NCI-H748 (cell line): ENCODE results near the gene ARHGAP10.

Experiments
- DNase-seq: peaks from one replicate; lab custom pipeline; 2025; ENCODE audit not compliant: unreplicated experiment; lab: John Stamatoyannopoulos, UW

Gene ARHGAP10

GRCh38 chr4:148021686-148022085 lies 289.8 kb downstream of the ARHGAP10 start:
- no peak for DNase-seq

GRCh38 chr4:148022975-148023374 lies 291.1 kb downstream of the ARHGAP10 start:
- no peak for DNase-seq

- DNase-seq: no peak
These were observed 291.8 kb downstream of the ARHGAP10 start for GRCh38 chr4:148023512-148024181.

- no peak for DNase-seq
These were observed 294.1 kb downstream of the ARHGAP10 start for GRCh38 chr4:148025981-148026380.

GRCh38 chr4:148027201-148027600 lies 295.3 kb downstream of the ARHGAP10 start:
- no peak for DNase-seq

- no peak for DNase-seq
These were observed 297.9 kb downstream of the ARHGAP10 start for GRCh38 chr4:148029781-148030180.

GRCh38 chr4:148030193-148030873 lies 298.4 kb downstream of the ARHGAP10 start:
- no peak for DNase-seq

- DNase-seq: no peak
These were observed 302.9 kb downstream of the ARHGAP10 start for GRCh38 chr4:148034813-148035212.

GRCh38 chr4:148041606-148042329 lies 309.9 kb downstream of the ARHGAP10 start:
- DNase-seq: no peak

- no peak for DNase-seq
These were observed 312.4 kb downstream of the ARHGAP10 start for GRCh38 chr4:148044089-148044911.

- no peak for DNase-seq
These were observed 313.0 kb downstream of the ARHGAP10 start for GRCh38 chr4:148044912-148045352.

GRCh38 chr4:148048598-148048997 lies 316.7 kb downstream of the ARHGAP10 start:
- DNase-seq: no peak

- DNase-seq: no peak
These were observed 319.5 kb downstream of the ARHGAP10 start for GRCh38 chr4:148051403-148051802.

- no peak for DNase-seq
These were observed 320.6 kb downstream of the ARHGAP10 start for GRCh38 chr4:148052448-148052847.

- DNase-seq: no peak
These were observed 321.6 kb downstream of the ARHGAP10 start for GRCh38 chr4:148053298-148054003.

- no peak for DNase-seq
These were observed 322.4 kb downstream of the ARHGAP10 start for GRCh38 chr4:148054275-148054674.

GRCh38 chr4:148055844-148056243 lies 324.0 kb downstream of the ARHGAP10 start:
- no peak for DNase-seq

- peak; percentile 11 for DNase-seq
These were observed 325.0 kb downstream of the ARHGAP10 start for GRCh38 chr4:148056879-148057278.

- no peak for DNase-seq
These were observed 325.6 kb downstream of the ARHGAP10 start for GRCh38 chr4:148057516-148057915.
